GM12891 (cell line): Measurements from ENCODE around the gene ZBTB20.

Experiments
- PAX5 ChIP-seq: IDR thresholded peaks from 2 replicates; pipeline ENCODE4 v1.6.1; 2011; ENCODE audit warnings: low read length, moderate library complexity, mild to moderate bottlenecking; ENCODE audit not compliant: insufficient read depth, severe bottlenecking
- POLR2A ChIP-seq: IDR thresholded peaks from 2 replicates; pipeline ENCODE4 v1.6.1; 2011; ENCODE audit warnings: low read depth, low read length, control low read depth
- POLR2AphosphoS5 ChIP-seq: IDR thresholded peaks from 2 replicates; pipeline ENCODE4 v1.6.1; 2011; ENCODE audit warnings: low read depth, low read length, control low read depth
- POU2F2 ChIP-seq: IDR thresholded peaks from 2 replicates; pipeline ENCODE4 v1.6.1; 2011; ENCODE audit warnings: low read depth, mild to moderate bottlenecking, control low read depth, low read length, moderate library complexity
- SPI1 ChIP-seq: IDR thresholded peaks from 2 replicates; pipeline ENCODE4 v1.6.1; 2011; ENCODE audit warnings: low read depth, low read length, control low read depth
- TAF1 ChIP-seq: IDR thresholded peaks from 2 replicates; pipeline ENCODE4 v1.6.1; 2011; ENCODE audit warnings: low read depth, low read length, control low read depth

DNA sequence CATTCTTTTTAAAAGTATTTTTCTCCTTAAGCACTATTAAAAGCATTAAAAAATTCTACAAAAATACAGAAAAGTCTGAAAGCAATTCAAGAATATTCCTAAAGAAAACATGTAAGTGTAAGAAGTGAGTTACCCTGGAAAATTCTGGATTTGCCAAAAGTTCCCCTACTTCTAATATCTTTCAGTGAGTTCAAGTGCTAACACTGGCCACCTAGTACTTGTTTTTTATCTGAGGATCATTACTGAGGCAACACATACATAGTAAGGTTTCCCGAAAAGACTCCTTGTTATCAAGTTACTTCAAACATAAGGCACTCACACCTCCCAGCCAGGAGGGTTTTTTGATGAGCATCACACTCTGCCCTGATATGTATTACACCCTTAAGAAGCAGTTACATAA is 694.8 kb downstream of the ZBTB20 start:
- no peak for TF ChIP-seq POU2F2
- no peak for TF ChIP-seq POLR2A
- TF ChIP-seq POLR2AphosphoS5, result no peak
- no peak for TF ChIP-seq TAF1
- TF ChIP-seq SPI1, result no peak
- TF ChIP-seq PAX5, result no peak
